ENCODE results near the gene SCAF8. TPM values are rescaled to one million over a fixed set of nuclear protein-coding genes. Genes with fewer than 3 reads are reported as not detected.

Gene SCAF8
- total and polyA plus RNA-seq, 2 of the 4 experiments (the other 2 are of a cell fraction) = 16.1 to 23.5 TPM

DNA sequence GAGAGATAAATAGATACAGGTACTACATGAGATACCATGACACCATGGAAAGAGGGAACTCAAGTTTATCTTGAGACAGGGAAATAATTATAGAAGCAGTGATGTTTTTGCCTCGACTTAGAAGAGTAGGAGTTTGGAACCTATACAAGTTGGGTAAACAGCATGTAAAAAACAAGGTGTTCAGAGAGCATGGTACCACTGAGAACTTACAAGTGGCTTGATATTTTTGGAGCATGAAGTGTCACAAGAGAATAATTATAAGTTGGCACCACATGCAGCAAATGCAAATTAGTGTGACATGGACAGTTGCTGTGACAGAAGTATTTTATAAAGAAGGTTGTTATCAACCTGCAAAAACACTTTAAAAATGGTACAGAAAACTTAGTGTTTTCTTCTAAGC, 47.1 kb upstream of the SCAF8 start:
- Histone ChIP-seq H2BK20ac (ENCODE audit: low read depth, low read length) (no peak overlapping the region), H3K9me3 (ENCODE audit: control insufficient read depth, insufficient read depth, low read length) (no peaks in the 10 kb centered on the region), H3K27me3 (ENCODE audit: control insufficient read depth, insufficient read depth, low read length) (no peaks in the 10 kb centered on the region), H2BK5ac (ENCODE audit: low read depth, low read length, poor library complexity, severe bottlenecking) (no peak overlapping the region), H3K18ac (ENCODE audit: low read depth, low read length) (no peak overlapping the region), H4K5ac (ENCODE audit: low read depth, low read length) (no peak overlapping the region), H2AK5ac (ENCODE audit: low read depth, low read length) (no peak overlapping the region), H3K23ac (ENCODE audit: low read depth, low read length) (no peak overlapping the region), H2BK15ac (ENCODE audit: low read depth, low read length) (no peak overlapping the region), H3K79me1 (ENCODE audit: low read depth in 1 of 2, low read length in 2 of 2) (no peaks in the 10 kb centered on the region), H3K4ac (ENCODE audit: low read depth, low read length) (no peak overlapping the region), H3K4me2 (ENCODE audit: low read depth, low read length) (no peak overlapping the region), H2BK120ac (ENCODE audit: low read depth, low read length) (no peak overlapping the region), H2AK9ac (replicated peaks; ENCODE audit: low read depth, low read length, poor library complexity) (no peak overlapping the region), H3K27ac (ENCODE audit: insufficient read depth, low read length) (no peak overlapping the region), H3K4me3 (ENCODE audit: insufficient read depth, low read depth, low read length) (no peak overlapping the region), H3K14ac (replicated peaks; ENCODE audit: low read depth, low read length) (no peak overlapping the region), H2AFZ (replicated peaks; ENCODE audit: low read length, poor library complexity) (no peak overlapping the region), H3K56ac (ENCODE audit: extremely low read depth, insufficient read depth, low read length) (no peak overlapping the region), H3K36me3 (ENCODE audit: control insufficient read depth, insufficient read depth, low read length) (no peaks in the 10 kb centered on the region), H4K20me1 (ENCODE audit: insufficient read depth, low read length) (no peaks in the 10 kb centered on the region), H4K91ac (ENCODE audit: insufficient read depth, low read depth, low read length) (no peak overlapping the region), H4K8ac (ENCODE audit: low read depth in 2 of 2, low read length in 2 of 2) (no peak overlapping the region), H3K9me1 (ENCODE audit: insufficient read depth, low read length) (no peaks in the 10 kb centered on the region), H3K9ac (ENCODE audit: low read depth, low read length) (no peak overlapping the region), H3K4me1 (ENCODE audit: control insufficient read depth, insufficient read depth, low read length) (no peaks in the 10 kb centered on the region; the same call in 1 of the 2 replicates)
- TF ChIP-seq MAFK (IDR thresholded peaks at IDR 0.05; ENCODE audit: low read depth, low read length) = no peak
- no peak for TF ChIP-seq SMC3 (IDR thresholded peaks at IDR 0.05; ENCODE audit: low read depth, low read length)
- TF ChIP-seq RFX5 (IDR thresholded peaks at IDR 0.05; ENCODE audit: low read depth, low read length) = no peak
- TF ChIP-seq MXI1 (IDR thresholded peaks at IDR 0.05; ENCODE audit: borderline replicate concordance, low read depth, low read length) = no peak
- no peak for TF ChIP-seq FOS (IDR thresholded peaks at IDR 0.05; ENCODE audit: low read depth, low read length)
- no peak for TF ChIP-seq CEBPB (IDR thresholded peaks at IDR 0.05; ENCODE audit: low read depth, low read length)
- TF ChIP-seq, protein P1, sequence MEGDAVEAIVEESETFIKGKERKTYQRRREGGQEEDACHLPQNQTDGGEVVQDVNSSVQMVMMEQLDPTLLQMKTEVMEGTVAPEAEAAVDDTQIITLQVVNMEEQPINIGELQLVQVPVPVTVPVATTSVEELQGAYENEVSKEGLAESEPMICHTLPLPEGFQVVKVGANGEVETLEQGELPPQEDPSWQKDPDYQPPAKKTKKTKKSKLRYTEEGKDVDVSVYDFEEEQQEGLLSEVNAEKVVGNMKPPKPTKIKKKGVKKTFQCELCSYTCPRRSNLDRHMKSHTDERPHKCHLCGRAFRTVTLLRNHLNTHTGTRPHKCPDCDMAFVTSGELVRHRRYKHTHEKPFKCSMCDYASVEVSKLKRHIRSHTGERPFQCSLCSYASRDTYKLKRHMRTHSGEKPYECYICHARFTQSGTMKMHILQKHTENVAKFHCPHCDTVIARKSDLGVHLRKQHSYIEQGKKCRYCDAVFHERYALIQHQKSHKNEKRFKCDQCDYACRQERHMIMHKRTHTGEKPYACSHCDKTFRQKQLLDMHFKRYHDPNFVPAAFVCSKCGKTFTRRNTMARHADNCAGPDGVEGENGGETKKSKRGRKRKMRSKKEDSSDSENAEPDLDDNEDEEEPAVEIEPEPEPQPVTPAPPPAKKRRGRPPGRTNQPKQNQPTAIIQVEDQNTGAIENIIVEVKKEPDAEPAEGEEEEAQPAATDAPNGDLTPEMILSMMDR (conservative IDR thresholded peaks at IDR 0.05; ENCODE audit: low read depth, low read length) = no peak
- TF ChIP-seq, protein P2, sequence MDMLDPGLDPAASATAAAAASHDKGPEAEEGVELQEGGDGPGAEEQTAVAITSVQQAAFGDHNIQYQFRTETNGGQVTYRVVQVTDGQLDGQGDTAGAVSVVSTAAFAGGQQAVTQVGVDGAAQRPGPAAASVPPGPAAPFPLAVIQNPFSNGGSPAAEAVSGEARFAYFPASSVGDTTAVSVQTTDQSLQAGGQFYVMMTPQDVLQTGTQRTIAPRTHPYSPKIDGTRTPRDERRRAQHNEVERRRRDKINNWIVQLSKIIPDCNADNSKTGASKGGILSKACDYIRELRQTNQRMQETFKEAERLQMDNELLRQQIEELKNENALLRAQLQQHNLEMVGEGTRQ (IDR thresholded peaks at IDR 0.05; ENCODE audit: low read depth, low read length) = no peak
- TF ChIP-seq, protein P3, sequence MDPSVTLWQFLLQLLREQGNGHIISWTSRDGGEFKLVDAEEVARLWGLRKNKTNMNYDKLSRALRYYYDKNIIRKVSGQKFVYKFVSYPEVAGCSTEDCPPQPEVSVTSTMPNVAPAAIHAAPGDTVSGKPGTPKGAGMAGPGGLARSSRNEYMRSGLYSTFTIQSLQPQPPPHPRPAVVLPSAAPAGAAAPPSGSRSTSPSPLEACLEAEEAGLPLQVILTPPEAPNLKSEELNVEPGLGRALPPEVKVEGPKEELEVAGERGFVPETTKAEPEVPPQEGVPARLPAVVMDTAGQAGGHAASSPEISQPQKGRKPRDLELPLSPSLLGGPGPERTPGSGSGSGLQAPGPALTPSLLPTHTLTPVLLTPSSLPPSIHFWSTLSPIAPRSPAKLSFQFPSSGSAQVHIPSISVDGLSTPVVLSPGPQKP (IDR thresholded peaks at IDR 0.05; ENCODE audit: borderline replicate concordance, low read depth, low read length) = no peak
- no peak for TF ChIP-seq BHLHE40 (IDR thresholded peaks at IDR 0.05; ENCODE audit: low read depth, low read length)
- TF ChIP-seq MAZ (IDR thresholded peaks at IDR 0.05; ENCODE audit: borderline replicate concordance, low read depth, low read length) = no peak
- DNase-seq (no peak), ATAC-seq (ENCODE audit: low read depth) (no peak)
- WGBS, 2 experiments (ENCODE audit: extremely low coverage in 2 of 2, insufficient read length in 1 of 2) = 60% methylated on average over 1 of the region's 1 CpG; no CpG with 5 or more reads in 1 of the 2 experiments
- in situ Hi-C loops (cut with MboI; ENCODE audit: low sequenced_read_pairs) (no loop called here), dilution Hi-C loops (cut with HindIII; ENCODE audit: low sequenced_read_pairs, unreplicated experiment) (no loop called here), intact Hi-C loops (cut with micrococcal nuclease) (no loop called here)
- ChIA-PET CTCF (no interaction called here), POLR2A (ENCODE audit: unreplicated experiment) (no interaction called here)
- no TSS peak for BruUV-seq (replicated peaks)
